Neural cell (in vitro differentiated cells): Measurements from ENCODE around the gene C19orf44. TPM values are rescaled to one million over a fixed set of nuclear protein-coding genes. Genes with fewer than 3 reads are reported as not detected.

Experiments
- H2AFZ ChIP-seq: fragments of 200-600, 300-800 bp; sonication (generic), shearing (Covaris generic); 2 replicates; pipeline ENCODE4 v1.6.0; 2014; ENCODE audit warnings: low read depth, mild to moderate bottlenecking, antibody characterized with exemption, low read length, moderate library complexity
- H3F3A ChIP-seq: fragments of 200-600 bp; shearing (Covaris generic); 2 replicates; pipeline ENCODE4 v1.6.1; 2016; ENCODE audit warnings: mild to moderate bottlenecking, moderate library complexity, mixed read lengths, antibody characterized with exemption, low read length; ENCODE audit not compliant: insufficient read depth, poor library complexity, severe bottlenecking
- H3K27ac ChIP-seq: fragments of 200-600, 300-800 bp; sonication (generic), shearing (Covaris generic); 2 replicates; pipeline ENCODE4 v1.5.1; 2014; ENCODE audit warnings: mild to moderate bottlenecking, low read length, moderate library complexity
- H3K27me3 ChIP-seq: fragments of 300-800, 200-600 bp; sonication (generic), shearing (Covaris generic); 2 replicates; pipeline ENCODE4 v1.6.0; 2014; ENCODE audit warnings: mild to moderate bottlenecking, low read depth, low read length, moderate library complexity; ENCODE audit not compliant: insufficient read depth
- H3K36me3 ChIP-seq: fragments of 300-800, 200-600 bp; sonication (generic), shearing (Covaris generic); 2 replicates; pipeline ENCODE4 v1.5.1; 2014; ENCODE audit warnings: mild to moderate bottlenecking, antibody characterized with exemption, low read length, moderate library complexity; ENCODE audit not compliant: insufficient read depth
- H3K4me2 ChIP-seq: fragments of 300-800, 200-600 bp; sonication (generic), shearing (Covaris generic); 2 replicates; pipeline ENCODE4 v1.6.0; 2014; ENCODE audit warnings: mild to moderate bottlenecking, low read length
- H3K4me3 ChIP-seq: fragments of 300-800, 200-600 bp; sonication (generic), shearing (Covaris generic); 2 replicates; pipeline ENCODE4 v1.5.1; 2014; ENCODE audit warnings: mild to moderate bottlenecking, low read length, moderate library complexity
- H3K79me2 ChIP-seq: fragments of 200-600 bp; shearing (Covaris generic); replicated peaks from 2 replicates; pipeline ENCODE4 v1.6.0; 2014; ENCODE audit warnings: mild to moderate bottlenecking, low read length, moderate library complexity; ENCODE audit not compliant: insufficient read depth
- H3K9ac ChIP-seq: fragments of 300-800, 200-600 bp; sonication (generic), shearing (Covaris generic); 2 replicates; pipeline ENCODE4 v1.6.1; 2016; ENCODE audit warnings: mild to moderate bottlenecking, low read length, mixed read lengths
- H3K9me2 ChIP-seq: fragments of 200-600 bp; shearing (Covaris generic); 2 replicates; pipeline ENCODE4 v1.6.1; 2016; ENCODE audit warnings: mild to moderate bottlenecking, low read length, mixed read lengths; ENCODE audit not compliant: insufficient read depth
- H3K9me3 ChIP-seq: fragments of 200-600, 300-800 bp; sonication (generic), shearing (Covaris generic); 2 replicates; pipeline ENCODE4 v1.6.1; 2016; ENCODE audit warnings: mild to moderate bottlenecking, mixed run types, low read length, moderate library complexity, mixed read lengths
- H4K20me1 ChIP-seq: fragments of 200-600 bp; shearing (Covaris generic); 2 replicates; pipeline ENCODE4 v1.6.1; 2016; ENCODE audit warnings: mild to moderate bottlenecking, mixed run types; ENCODE audit not compliant: insufficient read depth
- CTCF ChIP-seq: fragments of 450-650 bp; IDR thresholded peaks from 2 replicates; pipeline ENCODE4 v1.5.1; 2014; ENCODE audit warnings: antibody characterized with exemption, mild to moderate bottlenecking, moderate library complexity; ENCODE audit not compliant: poor library complexity, severe bottlenecking
- EP300 ChIP-seq: fragments of 450-650 bp; conservative IDR thresholded peaks from 2 replicates; pipeline ENCODE4 v1.6.1; 2014; ENCODE audit warnings: antibody characterized with exemption, mild to moderate bottlenecking, moderate library complexity; ENCODE audit not compliant: poor library complexity, severe bottlenecking
- EZH2 ChIP-seq: fragments of 200-600, 300-800 bp; shearing (Covaris generic), sonication (generic); IDR thresholded peaks from 2 replicates; pipeline ENCODE4 v1.6.1; 2014; ENCODE audit warnings: antibody characterized with exemption, low read length, borderline replicate concordance, mild to moderate bottlenecking; ENCODE audit not compliant: insufficient read depth, poor library complexity, severe bottlenecking
- MXI1 ChIP-seq: fragments of 450-650 bp; conservative IDR thresholded peaks from 2 replicates; pipeline ENCODE4 v1.6.1; 2014; ENCODE audit warnings: antibody characterized with exemption, mild to moderate bottlenecking; ENCODE audit not compliant: poor library complexity, severe bottlenecking
- POLR2AphosphoS5 ChIP-seq: IDR thresholded peaks from 2 replicates; pipeline ENCODE4 v1.6.1; 2012
- RAD21 ChIP-seq: fragments of 450-650 bp; conservative IDR thresholded peaks from 2 replicates; pipeline ENCODE4 v1.6.1; 2014; ENCODE audit warnings: antibody characterized with exemption, mild to moderate bottlenecking, moderate library complexity
- REST ChIP-seq: IDR thresholded peaks from 2 replicates; pipeline ENCODE4 v1.6.1; 2012; ENCODE audit warnings: borderline replicate concordance
- SMC3 ChIP-seq: fragments of 450-650 bp; conservative IDR thresholded peaks from 2 replicates; pipeline ENCODE4 v1.6.1; 2014; ENCODE audit warnings: antibody characterized with exemption, mild to moderate bottlenecking, moderate library complexity; ENCODE audit not compliant: poor library complexity
- TAF1 ChIP-seq: IDR thresholded peaks from 2 replicates; pipeline ENCODE4 v1.6.1; 2012; ENCODE audit warnings: low read depth
- polyA plus RNA-seq: library from polyadenylated mRNA; depleted of rRNA; stranded (reverse); fragments of >200 nt; gene quantifications from 2 replicates; pipeline ENCODE4 v1.2.3, GENCODE V29; 2014

The C19orf44 gene
- polyA plus RNA-seq, 1 donor from 2014 or later: 9.9 TPM

- H3K36me3 ChIP-seq: peaks cover 7% of the 10 kb centered on the region
Observed at GRCh38 chr19:16566702-16567101, 70.5 kb downstream of the C19orf44 start.

GRCh38 chr19:16569609-16570320, 73.6 kb downstream of the C19orf44 start:
- Histone ChIP-seq H3F3A (no peaks in the 10 kb centered on the region), H3K4me3 (no peak overlapping the region), H3K4me2 (no peak overlapping the region), H2AFZ (no peak overlapping the region), H3K27me3 (no peaks in the 10 kb centered on the region), H4K20me1 (no peaks in the 10 kb centered on the region), H3K27ac (no peak overlapping the region), H3K36me3 (peaks cover 7% of the 10 kb centered on the region), H3K9ac (no peak overlapping the region), H3K9me2 (no peaks in the 10 kb centered on the region), H3K9me3 (no peaks in the 10 kb centered on the region), H3K79me2 (peaks cover 26% of the 10 kb centered on the region)
- TF ChIP-seq RAD21: no peak
- TF ChIP-seq CTCF: no peak
- TF ChIP-seq REST: no peak

More at GRCh38 chr19:16566702-16567101, 70.5 kb downstream of the C19orf44 start:
- Histone ChIP-seq H3K9ac (no peak overlapping the region), H4K20me1 (no peaks in the 10 kb centered on the region), H3F3A (no peaks in the 10 kb centered on the region), H3K4me3 (no peak overlapping the region), H3K27ac (no peak overlapping the region), H3K9me3 (no peaks in the 10 kb centered on the region), H2AFZ (no peak overlapping the region), H3K27me3 (no peaks in the 10 kb centered on the region), H3K79me2 (peaks cover 3% of the 10 kb centered on the region), H3K4me2 (no peak overlapping the region), H3K9me2 (no peaks in the 10 kb centered on the region)
- TF ChIP-seq TAF1 (no peak), POLR2AphosphoS5 (no peak), SMC3 (no peak), MXI1 (no peak), EP300 (no peak), RAD21 (no peak), CTCF (no peak), REST (no peak), EZH2 (no peak)
